ENCODE data around the gene GAB1. TPM values are rescaled to one million over a fixed set of nuclear protein-coding genes. Genes with fewer than 3 reads are reported as not detected.
A peak's percentile ranks its signal among the peaks of the same experiment; 100 is the strongest.

The GAB1 gene
- total RNA-seq, 1 experiment from 2014 or later: 5.9 TPM

DNA sequence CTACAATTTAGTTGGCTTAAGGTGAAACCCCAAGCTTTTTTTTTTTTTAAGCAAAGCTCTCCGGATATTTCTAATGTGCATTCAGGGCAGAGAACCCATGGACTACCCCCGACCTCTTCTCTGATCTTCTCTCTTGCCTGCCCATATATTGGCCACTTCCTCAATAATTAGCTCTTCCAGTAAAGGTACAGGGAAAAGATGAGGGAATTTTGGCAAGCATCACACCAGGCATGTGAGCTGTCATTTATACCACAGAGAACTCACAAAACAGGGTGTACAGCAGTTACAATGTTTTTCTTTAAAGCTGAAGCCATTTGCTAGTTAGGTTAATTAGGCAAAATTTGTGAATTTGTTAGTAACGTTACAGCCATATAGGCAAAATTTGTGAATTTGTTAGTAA, 73.3 kb downstream of the GAB1 start:
- Mint-ChIP-seq H3K4me1 (ENCODE audit: insufficient read depth, unreplicated experiment) (peaks cover 26% of the 10 kb centered on the region), H3K9me3 (ENCODE audit: unreplicated experiment) (no peaks in the 10 kb centered on the region), H3K4me3 (ENCODE audit: unreplicated experiment) (no peak overlapping the region), H3K36me3 (ENCODE audit: insufficient read depth, unreplicated experiment) (peaks cover 2% of the 10 kb centered on the region), H3K27ac (ENCODE audit: low read depth, unreplicated experiment) (no peak overlapping the region), H3K27me3 (ENCODE audit: insufficient read depth, unreplicated experiment) (no peaks in the 10 kb centered on the region)
- POLR2A ChIA-PET: interaction anchor here (0.6 to 1.1 kb wide), 3 partner anchors 8 to 83 kb away, joined by 3 to 4 read pairs (median 3); no protein-coding TSS in a partner anchor
- no peak for DNase-seq (ENCODE audit: unreplicated experiment)
- BruUV-seq (replicated peaks): no TSS peak
- intact Hi-C loops (cut with micrococcal nuclease): no loop called here
- TF ChIP-seq, protein P1, sequence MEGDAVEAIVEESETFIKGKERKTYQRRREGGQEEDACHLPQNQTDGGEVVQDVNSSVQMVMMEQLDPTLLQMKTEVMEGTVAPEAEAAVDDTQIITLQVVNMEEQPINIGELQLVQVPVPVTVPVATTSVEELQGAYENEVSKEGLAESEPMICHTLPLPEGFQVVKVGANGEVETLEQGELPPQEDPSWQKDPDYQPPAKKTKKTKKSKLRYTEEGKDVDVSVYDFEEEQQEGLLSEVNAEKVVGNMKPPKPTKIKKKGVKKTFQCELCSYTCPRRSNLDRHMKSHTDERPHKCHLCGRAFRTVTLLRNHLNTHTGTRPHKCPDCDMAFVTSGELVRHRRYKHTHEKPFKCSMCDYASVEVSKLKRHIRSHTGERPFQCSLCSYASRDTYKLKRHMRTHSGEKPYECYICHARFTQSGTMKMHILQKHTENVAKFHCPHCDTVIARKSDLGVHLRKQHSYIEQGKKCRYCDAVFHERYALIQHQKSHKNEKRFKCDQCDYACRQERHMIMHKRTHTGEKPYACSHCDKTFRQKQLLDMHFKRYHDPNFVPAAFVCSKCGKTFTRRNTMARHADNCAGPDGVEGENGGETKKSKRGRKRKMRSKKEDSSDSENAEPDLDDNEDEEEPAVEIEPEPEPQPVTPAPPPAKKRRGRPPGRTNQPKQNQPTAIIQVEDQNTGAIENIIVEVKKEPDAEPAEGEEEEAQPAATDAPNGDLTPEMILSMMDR (IDR thresholded peaks at IDR 0.05; ENCODE audit: unreplicated experiment): no peak
- CTCF ChIA-PET: interaction anchor here (0.6 to 0.7 kb wide), 3 partner anchors 14 to 210 kb away, joined by 3 read pairs; no protein-coding TSS in a partner anchor

DNA sequence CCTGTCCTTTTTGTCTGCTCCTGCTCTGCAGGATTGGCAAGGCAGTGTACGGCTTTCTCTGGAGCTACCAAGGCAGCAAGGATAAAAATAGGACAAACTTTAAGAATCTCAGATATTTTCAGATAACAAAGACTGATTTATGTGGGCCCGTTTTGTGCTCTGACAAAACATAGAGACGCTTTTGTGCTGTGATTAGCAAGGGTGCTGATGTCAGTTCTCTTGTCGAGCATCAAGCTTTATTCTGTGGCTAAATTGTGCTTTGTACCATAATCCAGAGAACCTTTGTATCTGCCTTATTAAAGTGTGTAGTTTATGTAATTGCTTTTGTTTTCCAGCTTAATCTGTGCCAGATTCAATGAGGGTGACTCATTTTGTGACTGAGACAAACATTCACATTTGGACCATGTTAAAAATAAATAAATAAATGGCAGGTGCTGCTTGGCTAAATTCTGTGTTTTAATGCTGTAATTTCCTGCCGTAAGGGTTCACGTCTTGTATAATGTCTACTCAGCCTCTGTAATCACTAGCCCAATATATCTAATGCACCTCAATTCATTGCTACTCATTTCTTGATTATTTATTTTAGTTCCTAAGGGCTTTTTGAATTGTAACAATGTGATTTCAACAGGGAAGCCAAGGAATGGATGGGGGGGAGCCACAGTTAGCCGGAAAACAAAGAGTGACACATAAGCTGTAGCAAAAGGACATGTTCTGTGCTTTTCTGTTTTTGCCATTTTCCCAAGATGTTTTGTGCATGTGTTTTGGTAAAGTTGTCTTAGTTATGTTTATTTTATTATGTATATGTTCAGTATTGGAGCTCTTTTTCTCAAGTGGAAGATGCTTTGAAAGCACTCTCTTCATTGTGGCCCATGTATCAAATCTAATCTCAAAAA, 75.1 kb downstream of the GAB1 start:
- no TSS peak for BruUV-seq (replicated peaks)
- Mint-ChIP-seq H3K4me1 (ENCODE audit: insufficient read depth, unreplicated experiment) (peaks cover 14% of the 10 kb centered on the region), H3K27ac (ENCODE audit: low read depth, unreplicated experiment) (no peak overlapping the region), H3K9me3 (ENCODE audit: unreplicated experiment) (no peaks in the 10 kb centered on the region), H3K36me3 (ENCODE audit: insufficient read depth, unreplicated experiment) (peaks cover 7% of the 10 kb centered on the region), H3K27me3 (ENCODE audit: insufficient read depth, unreplicated experiment) (no peaks in the 10 kb centered on the region), H3K4me3 (ENCODE audit: unreplicated experiment) (no peak overlapping the region)
- TF ChIP-seq, protein P1 (IDR thresholded peaks at IDR 0.05; ENCODE audit: unreplicated experiment): no peak
- DNase-seq (ENCODE audit: unreplicated experiment): peak; percentile 27
- ChIA-PET CTCF (interaction anchor here (0.7 to 1.7 kb wide), 3 partner anchors 13 to 64 kb away, joined by 3 to 4 read pairs (median 3); no protein-coding TSS in a partner anchor), POLR2A (no interaction called here)
- intact Hi-C loops (cut with micrococcal nuclease): no loop called here

DNA sequence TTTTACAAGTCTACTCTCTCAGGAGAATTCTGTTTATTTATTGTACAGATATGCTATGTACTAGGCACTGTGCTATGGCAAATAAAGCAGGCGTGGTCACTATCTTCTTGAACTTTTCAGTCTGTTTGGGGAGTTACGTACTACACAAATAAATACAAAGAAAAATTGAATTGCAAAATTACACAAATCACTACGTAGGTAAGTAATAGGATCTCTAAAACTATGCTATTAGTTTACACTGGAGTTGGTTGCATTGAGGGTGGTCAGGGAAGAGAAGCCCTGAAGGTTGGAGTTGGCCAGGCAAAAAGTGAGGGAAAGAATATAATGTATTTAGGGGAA, 75.7 kb downstream of the GAB1 start:
- H3K4me3 Mint-ChIP-seq (ENCODE audit: unreplicated experiment): no peak overlapping the region
- TF ChIP-seq, protein P1 (IDR thresholded peaks at IDR 0.05; ENCODE audit: unreplicated experiment): no peak
- no TSS peak for BruUV-seq (replicated peaks)
- ChIA-PET CTCF (interaction anchor here (0.8 to 1.7 kb wide), 2 partner anchors 37 to 63 kb away, joined by 3 to 4 read pairs; no protein-coding TSS in a partner anchor), POLR2A (no interaction called here)
- H3K27ac Mint-ChIP-seq (ENCODE audit: low read depth, unreplicated experiment): no peak overlapping the region
- no peaks in the 10 kb centered on the region for H3K27me3 Mint-ChIP-seq (ENCODE audit: insufficient read depth, unreplicated experiment)
- no peaks in the 10 kb centered on the region for H3K9me3 Mint-ChIP-seq (ENCODE audit: unreplicated experiment)
- DNase-seq (ENCODE audit: unreplicated experiment): no peak
- peaks cover 7% of the 10 kb centered on the region for H3K36me3 Mint-ChIP-seq (ENCODE audit: insufficient read depth, unreplicated experiment)
- H3K4me1 Mint-ChIP-seq (ENCODE audit: insufficient read depth, unreplicated experiment): peaks cover 13% of the 10 kb centered on the region
- intact Hi-C loops (cut with micrococcal nuclease): no loop called here

DNA sequence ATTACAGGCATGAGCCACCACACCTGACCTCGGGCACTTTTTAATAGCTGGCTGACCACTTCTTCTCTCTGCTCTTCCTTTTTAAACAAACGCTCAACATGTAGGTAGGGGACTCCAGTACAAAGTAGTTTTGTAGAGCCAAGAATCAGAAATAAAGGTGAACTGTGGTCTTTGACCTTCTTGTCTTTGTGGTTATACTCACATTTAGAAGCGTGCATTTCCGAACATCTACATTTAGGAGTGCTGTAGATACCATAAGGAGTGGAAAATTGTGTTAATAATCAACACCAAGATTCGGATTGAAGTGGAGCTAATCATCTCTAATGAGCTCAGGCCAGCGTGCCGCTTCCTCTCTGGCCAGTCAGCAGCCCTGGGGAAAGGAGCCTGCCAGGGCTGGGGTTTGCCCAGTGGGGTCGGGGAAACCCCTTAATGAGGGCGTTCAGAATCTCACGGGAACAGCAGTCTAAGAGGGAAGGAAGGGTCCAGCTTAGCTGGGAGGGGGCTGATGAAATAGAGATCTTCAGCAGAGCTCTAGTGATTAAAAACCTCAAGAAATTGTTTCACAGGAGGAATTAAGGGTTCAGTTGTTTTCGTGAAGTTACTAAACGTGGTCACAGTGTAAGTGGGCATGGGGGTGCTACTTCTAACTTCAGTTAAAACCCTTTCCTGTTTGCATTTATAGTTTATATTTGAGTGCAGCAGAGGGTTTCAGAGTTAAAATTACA, 81.2 kb downstream of the GAB1 start:
- BruUV-seq (replicated peaks): no TSS peak

More for the DNA sequence above, 81.2 kb downstream of the GAB1 start:
- DNase-seq (ENCODE audit: unreplicated experiment): no peak
- Mint-ChIP-seq H3K4me1 (ENCODE audit: insufficient read depth, unreplicated experiment) (no peaks in the 10 kb centered on the region), H3K27ac (ENCODE audit: low read depth, unreplicated experiment) (no peak overlapping the region), H3K36me3 (ENCODE audit: insufficient read depth, unreplicated experiment) (peaks cover 7% of the 10 kb centered on the region), H3K4me3 (ENCODE audit: unreplicated experiment) (no peak overlapping the region), H3K27me3 (ENCODE audit: insufficient read depth, unreplicated experiment) (no peaks in the 10 kb centered on the region), H3K9me3 (ENCODE audit: unreplicated experiment) (no peaks in the 10 kb centered on the region)
- TF ChIP-seq, protein P1 (IDR thresholded peaks at IDR 0.05; ENCODE audit: unreplicated experiment): no peak
- ChIA-PET CTCF (interaction anchor here (0.5 to 2.1 kb wide), 3 partner anchors 42 to 346 kb away, joined by 3 to 8 read pairs (median 4); no protein-coding TSS in a partner anchor), POLR2A (interaction anchor here (1.1 kb wide), 1 partner anchor 21 kb away, joined by 3 read pairs; no protein-coding TSS in a partner anchor)
- intact Hi-C loops (cut with micrococcal nuclease): no loop called here

All from MCF 10A (cell line).